ENCODE data around the gene PHLDA2.

- TF ChIP-seq ELF4 (CRISPR knock-in tag; IDR thresholded peaks at IDR 0.05; ENCODE audit: borderline replicate concordance), result no peak
- no peak for TF ChIP-seq PHF20 (CRISPR knock-in tag; IDR thresholded peaks at IDR 0.05)
Observed at GRCh38 chr11:2911785-2912391, 17.3 kb downstream of the PHLDA2 start.

Measured in HepG2 (cell line).